Spleen (tissue), 11 donors: ENCODE measurements around the gene CCSER2. TPM values are rescaled to one million over a fixed set of nuclear protein-coding genes. Genes with fewer than 3 reads are reported as not detected.
A peak's percentile ranks its signal among the peaks of the same experiment; 100 is the strongest.
"Not testable (repeated sequence)": the region's sequence is repeated elsewhere in the genome, so short reads cannot be mapped to it uniquely, and the experiment has no call there.

Source experiments
- DNase-seq: peaks from one replicate; pipeline ENCODE4 v3.0.0-alpha.2; 2020
- H3K27ac ChIP-seq, 8 donors: fragments of 200-600 bp; sonication (generic) in 7 of 8; 1 replicate in 4 of 8; 2 replicates in 4 of 8; pipeline versions ENCODE4 v1.5.0 to v1.8.0; 2016 to 2021; ENCODE audit warnings: inconsistent platforms in 4 of 8, mild to moderate bottlenecking in 4 of 8, moderate library complexity in 1 of 8
- H3K27me3 ChIP-seq, 7 donors: fragments of 200-600 bp; sonication (generic) in 6 of 7; replicated peaks in 1 of 7; 1 replicate in 4 of 7; 2 replicates in 3 of 7; pipeline versions ENCODE4 v1.5.0 to v1.8.0; 2016 to 2021; ENCODE audit warnings: inconsistent platforms in 3 of 7, mild to moderate bottlenecking in 1 of 7
- H3K36me3 ChIP-seq, 6 donors: fragments of 200-600 bp; sonication (generic) in 5 of 6; 1 replicate in 4 of 6; 2 replicates in 2 of 6; pipeline versions ENCODE4 v1.5.0 to v1.8.0; 2016 to 2021; ENCODE audit warnings: inconsistent platforms in 2 of 6
- H3K4me1 ChIP-seq, 6 donors: fragments of 200-600 bp; sonication (generic) in 5 of 6; 1 replicate in 3 of 6; 2 replicates in 3 of 6; pipeline versions ENCODE4 v1.5.0 to v1.8.0; 2016 to 2021; ENCODE audit warnings: inconsistent platforms in 3 of 6
- H3K4me3 ChIP-seq, 8 donors: fragments of 200-600 bp; sonication (generic) in 7 of 8; 1 replicate in 4 of 8; 2 replicates in 4 of 8; pipeline versions ENCODE4 v1.5.0 to v1.8.0; 2016 to 2021; ENCODE audit warnings: inconsistent platforms in 4 of 8, mild to moderate bottlenecking in 4 of 8, moderate library complexity in 2 of 8
- H3K9me3 ChIP-seq, 8 donors: fragments of 200-600 bp; sonication (generic) in 7 of 8; 1 replicate in 4 of 8; 2 replicates in 4 of 8; pipeline versions ENCODE4 v1.5.0 to v1.8.0; 2016 to 2021; ENCODE audit warnings: inconsistent platforms in 4 of 8
- POLR2A ChIP-seq, 3 donors: fragments of 450-650 bp; IDR thresholded peaks; one replicate each; pipeline ENCODE4 v1.5.1; 2017; ENCODE audit warnings: antibody characterized with exemption in 3 of 3, mild to moderate bottlenecking in 1 of 3
- POLR2AphosphoS5 ChIP-seq, 3 donors: sonication (generic); formaldehyde crosslinking; IDR thresholded peaks; one replicate each; pipeline ENCODE4 v1.5.1; 2017; ENCODE audit warnings: antibody characterized with exemption in 3 of 3
- WGBS, 5 donors: extraction: QIAGEN DNeasy Blood & Tissue Kit in 3 of 5; methylation state at CpG; one replicate each; pipeline versions ENCODE4 v1.1.5 to v1.1.7; 2013 to 2018; 5-methylcytosine and 5-hydroxymethylcytosine counted together
- intact Hi-C: fragments of 100-400 bp; cut with DNase I; formaldehyde crosslinking; loops from one replicate; pipeline ENCODE4 v1.15.0; 2023; ENCODE audit warnings: low total_unique reads
- polyA plus RNA-seq, 3 donors: library from polyadenylated mRNA; stranded (reverse); fragments of 200-250 nt; gene quantifications; one replicate each; pipeline ENCODE4 v1.2.1, GENCODE V29; 2013
- total RNA-seq, 7 donors: library from RNA; depleted of rRNA in 3 of 7; stranded (reverse); fragments of >200 nt in 3 of 7; fragmentation: NEBNext Ultra II Directional in 4 of 7; extraction: Animal tissue kit (Norgen Biotek cat#: 25700) in 4 of 7; gene quantifications; one replicate each; pipeline versions ENCODE4 v1.1.0 to v1.2.1, GENCODE V29; 2016 to 2021
- TF ChIP-seq, protein P1 (sequence below), 11 experiments: fragments of 200-600 bp in 7 of 11; fragments of 450-650 bp in 4 of 11; sonication (generic) in 4 of 11; IDR thresholded peaks in 8 of 11; conservative IDR thresholded peaks in 3 of 11; 1 replicate in 7 of 11; 2 replicates in 4 of 11; pipeline versions ENCODE4 v1.4.0 to v1.8.0; 2016 to 2021; ENCODE audit warnings: antibody characterized with exemption in 11 of 11, inconsistent platforms in 4 of 11, mild to moderate bottlenecking in 1 of 11
- donor health status: healthy with polysubstance abuse.
- donor health status: DM: no; HTN: no; CAD: no; lungs with moderate emphysema.
- donor health status: DM: no; HTN: no; CAD: no.
- donor health status: Bipolar disorder and iron deficiency.
- donor health status: healthy.
- donor health status: DM: no; HTN: no; CAD: no.
- donor health status: DM: yes; HTN: yes; CAD: no.

Gene CCSER2
- total and polyA plus RNA-seq, 10 donors: 5.3 to 61.4 (median 45.2) TPM

DNA sequence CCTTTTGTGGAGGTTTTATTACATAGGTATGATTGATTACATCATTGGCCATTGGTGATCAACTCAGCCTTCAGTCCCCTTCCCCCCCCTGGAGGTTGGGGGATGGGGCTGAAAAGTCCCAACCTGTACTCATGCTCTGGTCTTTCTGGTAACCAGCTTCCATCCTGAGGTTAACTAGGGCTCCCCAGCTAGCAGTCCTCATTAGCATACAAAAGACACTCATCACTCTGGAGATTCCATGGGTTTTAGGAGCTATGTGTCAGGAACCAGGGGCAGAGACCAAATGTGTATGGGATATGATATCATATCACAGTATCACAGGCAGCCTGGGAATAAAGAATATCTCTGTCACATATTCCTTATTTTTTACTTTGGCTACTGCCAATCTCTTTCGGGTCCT is 13.6 kb downstream of the CCSER2 start:
- Histone ChIP-seq H3K4me1 (peaks cover 3 to 90% (median 31%) of the 10 kb centered on the region in 6 donors), H3K27ac (peak overlapping the region in 2 of 8 donors; percentile 10 to 47), H3K9me3 (no peaks in the 10 kb centered on the region), H3K4me3 (no peak overlapping the region), H3K36me3 (no peaks in the 10 kb centered on the region), H3K27me3 (no peaks in the 10 kb centered on the region)
- intact Hi-C loops: no loop called here
- DNase-seq: no peak
- TF ChIP-seq, protein P1, sequence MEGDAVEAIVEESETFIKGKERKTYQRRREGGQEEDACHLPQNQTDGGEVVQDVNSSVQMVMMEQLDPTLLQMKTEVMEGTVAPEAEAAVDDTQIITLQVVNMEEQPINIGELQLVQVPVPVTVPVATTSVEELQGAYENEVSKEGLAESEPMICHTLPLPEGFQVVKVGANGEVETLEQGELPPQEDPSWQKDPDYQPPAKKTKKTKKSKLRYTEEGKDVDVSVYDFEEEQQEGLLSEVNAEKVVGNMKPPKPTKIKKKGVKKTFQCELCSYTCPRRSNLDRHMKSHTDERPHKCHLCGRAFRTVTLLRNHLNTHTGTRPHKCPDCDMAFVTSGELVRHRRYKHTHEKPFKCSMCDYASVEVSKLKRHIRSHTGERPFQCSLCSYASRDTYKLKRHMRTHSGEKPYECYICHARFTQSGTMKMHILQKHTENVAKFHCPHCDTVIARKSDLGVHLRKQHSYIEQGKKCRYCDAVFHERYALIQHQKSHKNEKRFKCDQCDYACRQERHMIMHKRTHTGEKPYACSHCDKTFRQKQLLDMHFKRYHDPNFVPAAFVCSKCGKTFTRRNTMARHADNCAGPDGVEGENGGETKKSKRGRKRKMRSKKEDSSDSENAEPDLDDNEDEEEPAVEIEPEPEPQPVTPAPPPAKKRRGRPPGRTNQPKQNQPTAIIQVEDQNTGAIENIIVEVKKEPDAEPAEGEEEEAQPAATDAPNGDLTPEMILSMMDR (IDR thresholded peaks at IDR 0.05 in 8 of 11, conservative IDR thresholded peaks at IDR 0.05 in 3 of 11): no peak
- TF ChIP-seq POLR2A (IDR thresholded peaks at IDR 0.05) (no peak), POLR2AphosphoS5 (IDR thresholded peaks at IDR 0.05) (no peak)
- 71 to 92% (median 88%) methylated on average over 1 of the region's 1 CpG for WGBS, 5 donors

DNA sequence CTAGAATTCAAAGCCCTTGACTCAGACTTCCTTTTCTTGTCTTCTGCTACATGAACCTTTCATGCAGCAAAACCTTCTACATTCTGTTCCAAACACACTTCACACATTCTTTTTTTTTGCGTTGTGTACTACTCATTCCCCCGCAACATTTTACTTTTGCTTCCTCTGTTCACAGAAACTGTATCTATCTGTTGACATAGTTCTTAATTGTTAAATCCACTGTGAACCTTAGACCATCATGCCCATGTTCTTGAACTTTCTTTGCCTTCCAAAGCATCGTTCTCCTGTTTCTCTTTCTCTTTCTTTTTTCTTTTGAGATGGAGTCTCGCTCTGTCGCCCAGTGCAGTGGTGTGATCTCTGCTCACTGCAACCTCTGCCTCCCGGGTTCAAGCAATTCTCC is 14.2 kb downstream of the CCSER2 start:
- Histone ChIP-seq H3K36me3 (no peaks in the 10 kb centered on the region), H3K4me1 (peaks cover 3 to 84% (median 28%) of the 10 kb centered on the region in 6 donors), H3K4me3 (no peak overlapping the region), H3K27me3 (no peaks in the 10 kb centered on the region), H3K9me3 (no peaks in the 10 kb centered on the region), H3K27ac (peak overlapping the region in 3 of 8 donors; percentile 10 to 47 (median 18))
- DNase-seq: no peak
- TF ChIP-seq POLR2AphosphoS5 (IDR thresholded peaks at IDR 0.05) (no peak), POLR2A (IDR thresholded peaks at IDR 0.05) (no peak)
- TF ChIP-seq, protein P1 (IDR thresholded peaks at IDR 0.05 in 8 of 11, conservative IDR thresholded peaks at IDR 0.05 in 3 of 11): no peak
- WGBS, 5 donors: 67 to 77% (median 71%) methylated on average over 6 of the region's 6 CpGs
- intact Hi-C loops: no loop called here

DNA sequence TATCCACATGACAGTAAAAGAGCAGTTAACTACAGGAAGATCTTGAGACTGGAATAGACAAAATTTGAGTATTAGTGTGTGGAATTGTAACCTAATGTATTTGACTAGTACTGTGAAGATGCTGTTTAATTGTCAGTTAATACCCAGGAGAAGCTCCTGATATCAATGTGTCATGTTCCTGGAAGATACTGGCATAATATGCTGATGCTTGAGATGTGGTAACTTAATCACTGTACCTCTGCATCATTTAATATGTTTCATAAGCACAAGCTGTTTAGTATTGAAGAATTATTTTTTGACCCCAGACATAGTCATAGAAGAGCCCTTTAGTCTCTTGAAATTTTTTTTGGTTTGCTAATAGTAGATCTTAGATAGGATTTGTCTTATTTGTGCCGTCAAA is 15.4 kb downstream of the CCSER2 start:
- DNase-seq: no peak
- WGBS, 5 donors: 88 to 96% (median 92%) methylated on average over 1 of the region's 1 CpG
- Histone ChIP-seq H3K36me3 (no peaks in the 10 kb centered on the region), H3K4me3 (no peak overlapping the region), H3K9me3 (no peaks in the 10 kb centered on the region), H3K27me3 (no peaks in the 10 kb centered on the region), H3K27ac (no peak overlapping the region), H3K4me1 (peaks cover 1 to 73% (median 22%) of the 10 kb centered on the region in 6 donors)
- TF ChIP-seq POLR2AphosphoS5 (IDR thresholded peaks at IDR 0.05) (no peak), POLR2A (IDR thresholded peaks at IDR 0.05) (no peak)
- TF ChIP-seq, protein P1 (IDR thresholded peaks at IDR 0.05 in 8 of 11, conservative IDR thresholded peaks at IDR 0.05 in 3 of 11): no peak
- intact Hi-C loops: no loop called here

DNA sequence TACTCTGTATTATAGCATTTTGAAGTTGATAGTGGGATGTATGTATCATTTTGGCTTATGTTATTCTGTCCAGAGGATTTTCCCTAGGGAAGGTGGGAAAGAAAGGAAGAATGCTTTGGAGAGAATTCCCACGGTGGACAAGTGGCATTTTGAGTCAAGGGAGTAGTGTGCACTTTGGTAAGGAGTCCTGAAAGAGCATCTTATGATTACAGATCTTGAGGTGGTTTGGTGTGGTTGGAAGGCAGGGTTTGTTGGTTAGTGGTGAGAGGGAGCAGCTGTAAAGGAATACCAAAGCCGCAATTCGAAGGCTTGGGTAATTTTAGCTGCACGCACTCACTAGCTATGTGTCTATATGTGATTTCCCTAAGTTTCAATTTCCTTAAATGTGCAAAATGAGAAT is 16.1 kb downstream of the CCSER2 start:
- DNase-seq: no peak
- Histone ChIP-seq H3K36me3 (no peaks in the 10 kb centered on the region), H3K9me3 (no peaks in the 10 kb centered on the region), H3K27me3 (no peaks in the 10 kb centered on the region), H3K27ac (no peak overlapping the region), H3K4me3 (no peak overlapping the region), H3K4me1 (peaks cover 0 to 69% (median 21%) of the 10 kb centered on the region in 6 donors)
- intact Hi-C loops: no loop called here
- 55 to 69% (median 65%) methylated on average over 4 of the region's 4 CpGs for WGBS, 5 donors
- TF ChIP-seq, protein P1 (IDR thresholded peaks at IDR 0.05 in 8 of 11, conservative IDR thresholded peaks at IDR 0.05 in 3 of 11): no peak
- TF ChIP-seq POLR2A (IDR thresholded peaks at IDR 0.05): no peak
- no peak for TF ChIP-seq POLR2AphosphoS5 (IDR thresholded peaks at IDR 0.05)

DNA sequence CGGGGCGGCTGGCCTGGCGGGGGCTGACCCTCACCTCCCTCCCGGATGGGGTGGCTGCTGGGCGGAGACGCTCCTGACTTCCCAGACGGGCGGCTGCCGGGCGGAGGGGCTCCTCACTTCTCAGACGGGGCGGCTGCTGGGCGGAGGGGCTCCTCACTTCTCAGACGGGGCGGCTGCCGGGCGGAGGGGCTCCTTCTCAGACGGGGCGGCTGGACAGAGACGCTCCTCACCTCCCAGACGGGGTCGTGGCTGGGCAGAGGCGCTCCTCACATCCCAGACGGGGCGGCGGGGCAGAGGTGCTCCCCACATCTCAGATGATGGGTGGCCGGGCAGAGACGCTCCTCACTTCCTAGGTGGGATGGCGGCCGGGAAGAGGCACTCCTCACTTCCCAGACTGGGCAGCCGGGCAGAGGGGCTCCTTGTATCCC is 19.2 kb downstream of the CCSER2 start:
- peaks cover 0 to 46% (median 17%) of the 10 kb centered on the region in 6 donors for H3K4me1 ChIP-seq
- H3K27ac ChIP-seq, H3K4me3 ChIP-seq, H3K9me3 ChIP-seq, DNase-seq, H3K27me3 ChIP-seq, intact Hi-C loops, H3K36me3 ChIP-seq: not testable (repeated sequence)
- 93 to 99% (median 96%) methylated on average over 5 to 31 of the region's 31 CpGs for WGBS, 5 donors
